GM19324 (cell line): ENCODE measurements around the gene GSTA2.
"Not testable (repeated sequence)": the region's sequence is repeated elsewhere in the genome, so short reads cannot be mapped to it uniquely, and the experiment has no call there.

Experiments
- ATAC-seq: cut with Tn5 transposase; IDR thresholded peaks from one replicate; pipeline ENCODE4 v1.9.1; 2021; ENCODE audit warnings: mild to moderate bottlenecking, moderate library complexity; ENCODE audit not compliant: unreplicated experiment, low FRiP score

The GSTA2 gene

DNA sequence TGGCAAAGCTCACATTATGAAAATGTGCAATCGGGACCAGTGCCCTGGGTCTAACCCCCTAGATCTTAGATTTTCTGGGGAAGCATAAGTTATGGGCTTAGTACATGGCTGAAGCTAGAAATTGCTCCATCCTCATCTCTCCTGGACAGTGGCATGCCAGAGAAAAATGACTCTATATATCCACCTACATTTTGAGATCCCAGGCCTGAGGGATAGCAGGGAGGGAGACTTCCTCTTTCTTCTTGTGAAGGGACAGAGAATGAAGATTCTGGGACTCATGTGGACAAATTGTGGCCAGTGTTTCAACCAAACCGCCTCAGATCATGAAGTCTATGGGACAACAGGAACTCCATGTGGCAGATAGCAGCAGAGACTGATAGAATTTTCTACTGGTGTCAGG is 35.4 kb downstream of the GSTA2 start:
- no peak for ATAC-seq

DNA sequence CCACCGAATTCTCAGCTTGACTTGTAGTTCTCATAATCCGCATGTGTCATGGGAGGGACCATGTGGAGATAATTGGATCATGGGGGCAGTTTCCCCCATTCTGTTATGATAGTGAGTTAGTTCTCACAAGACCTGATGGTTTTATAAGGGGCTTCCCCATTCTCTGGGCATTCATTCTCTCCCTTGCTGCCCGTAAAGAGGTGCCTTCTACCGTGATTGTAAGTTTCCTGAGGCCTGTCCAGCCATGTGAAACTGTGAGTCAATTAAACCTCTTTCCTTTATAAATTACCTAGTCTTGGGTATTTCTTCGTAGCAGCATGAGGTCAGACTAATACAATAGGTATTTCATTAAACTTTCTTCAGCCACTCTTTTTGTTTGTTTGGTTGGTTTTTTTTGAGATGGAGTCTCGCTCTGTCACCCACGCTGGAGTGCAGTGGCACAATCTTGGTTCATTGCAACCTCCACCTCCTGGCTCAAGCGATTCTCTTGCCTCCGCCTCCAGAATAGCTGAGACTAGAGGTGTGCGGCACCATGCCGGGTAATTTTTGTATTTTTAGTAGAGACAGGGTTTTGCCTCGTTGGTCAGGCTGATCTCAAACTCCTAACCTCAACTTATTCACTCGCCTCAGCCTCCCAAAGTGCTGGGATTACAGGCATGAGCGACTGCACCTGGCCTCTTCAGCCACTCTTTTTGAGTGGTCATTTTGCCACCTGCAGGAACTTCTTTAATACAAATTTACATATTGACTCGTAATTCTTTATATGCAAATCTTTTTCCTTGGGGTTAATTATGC is 36.3 kb downstream of the GSTA2 start:
- ATAC-seq = no peak

DNA sequence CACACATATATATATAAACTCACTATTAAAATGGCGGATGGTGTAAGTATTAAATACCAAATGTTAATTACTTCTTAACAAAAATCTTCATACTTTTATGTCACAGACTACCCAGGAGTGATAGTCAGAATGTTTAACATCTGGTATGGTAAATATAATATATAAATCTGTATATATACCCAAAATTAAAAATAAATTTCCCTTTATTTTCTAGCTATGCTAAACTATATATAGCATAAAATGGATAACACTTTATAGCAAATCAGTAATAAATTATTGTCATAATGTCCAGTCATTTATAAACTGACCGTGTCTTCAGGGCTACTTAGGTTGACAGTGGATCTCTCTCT is 37.1 kb downstream of the GSTA2 start:
- ATAC-seq = no peak

DNA sequence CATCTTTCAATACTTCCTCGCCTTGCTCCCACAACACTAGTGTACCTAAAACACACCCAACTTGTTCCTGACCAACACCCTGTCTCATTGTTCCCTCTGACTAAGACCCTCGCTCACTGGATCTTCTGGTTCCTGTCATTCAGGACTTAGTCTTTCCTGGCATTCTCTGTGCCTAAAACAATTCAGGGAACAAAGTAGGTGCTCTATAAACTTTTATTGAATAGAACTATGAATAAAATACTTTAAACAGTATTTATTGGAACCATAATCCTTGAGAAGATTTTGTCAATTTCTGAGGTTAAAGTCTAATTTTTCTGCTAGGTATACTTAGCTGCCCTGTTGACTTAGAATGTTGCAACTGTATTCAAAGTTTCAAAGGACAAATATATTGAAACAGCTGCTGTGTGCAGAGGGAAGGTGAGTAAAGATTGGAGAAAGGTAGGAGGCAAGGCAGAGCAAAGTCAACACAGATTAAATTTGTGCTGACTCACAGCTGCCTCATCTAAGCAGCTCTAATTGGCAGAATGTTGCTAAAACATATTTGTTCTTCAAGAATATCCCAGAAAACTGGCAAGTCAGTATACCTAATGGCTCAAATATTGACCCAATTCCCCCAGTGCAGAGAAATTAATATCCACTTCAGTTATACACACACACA is 37.6 kb downstream of the GSTA2 start:
- ATAC-seq = no peak

DNA sequence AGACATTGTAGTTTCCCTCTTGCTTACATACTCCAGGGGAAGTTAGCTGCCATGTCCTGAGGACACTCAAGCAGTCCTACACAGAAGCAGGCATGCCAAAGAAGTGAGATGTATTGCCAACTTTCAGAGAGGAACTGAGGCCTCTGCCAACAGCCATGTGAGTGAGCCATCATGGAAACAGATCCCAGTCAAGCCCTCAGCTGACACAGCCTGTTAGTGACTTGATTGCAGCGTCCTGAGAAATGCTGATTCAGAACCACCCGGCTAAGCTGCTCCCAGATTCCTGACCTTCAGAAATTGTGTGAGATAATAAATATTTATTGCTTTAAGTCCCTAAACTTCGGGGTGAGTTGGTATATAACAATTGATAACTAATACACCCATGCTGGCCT is 38.1 kb downstream of the GSTA2 start:
- no peak for ATAC-seq

DNA sequence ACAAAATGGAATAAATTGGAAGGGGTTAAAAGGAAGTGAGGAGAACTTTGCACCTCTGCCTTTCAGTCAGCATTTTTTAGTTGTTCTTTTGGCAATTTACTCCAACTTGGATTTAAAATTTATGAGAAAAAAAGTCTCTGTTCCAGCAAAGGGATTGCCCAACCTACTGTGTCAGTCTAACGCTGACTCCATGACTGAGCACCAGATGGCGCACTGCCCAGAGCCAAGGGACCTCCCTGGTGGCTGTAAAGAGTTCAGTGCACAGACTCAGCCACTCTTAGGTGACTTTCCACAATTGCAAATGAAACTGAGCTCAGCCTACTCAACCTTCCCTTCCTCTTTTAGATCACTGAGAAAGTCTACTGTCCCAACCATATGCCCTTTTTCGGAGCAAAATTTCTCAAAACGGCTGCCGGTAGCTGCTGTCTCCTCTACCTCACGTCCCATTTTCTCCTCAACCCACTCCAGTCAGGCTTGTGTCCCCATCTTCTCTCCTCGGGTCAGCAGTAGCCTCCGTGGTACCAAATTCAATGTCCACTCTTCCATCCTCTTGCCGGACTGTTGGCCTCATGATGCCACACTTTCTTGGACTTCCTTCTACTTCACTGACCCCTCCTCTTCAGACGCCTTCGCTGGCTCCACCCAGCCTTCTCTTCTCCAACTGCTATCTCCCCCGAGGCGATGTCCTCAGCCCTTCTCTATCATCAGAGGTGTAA is 38.7 kb downstream of the GSTA2 start:
- ATAC-seq = peak; percentile 94

DNA sequence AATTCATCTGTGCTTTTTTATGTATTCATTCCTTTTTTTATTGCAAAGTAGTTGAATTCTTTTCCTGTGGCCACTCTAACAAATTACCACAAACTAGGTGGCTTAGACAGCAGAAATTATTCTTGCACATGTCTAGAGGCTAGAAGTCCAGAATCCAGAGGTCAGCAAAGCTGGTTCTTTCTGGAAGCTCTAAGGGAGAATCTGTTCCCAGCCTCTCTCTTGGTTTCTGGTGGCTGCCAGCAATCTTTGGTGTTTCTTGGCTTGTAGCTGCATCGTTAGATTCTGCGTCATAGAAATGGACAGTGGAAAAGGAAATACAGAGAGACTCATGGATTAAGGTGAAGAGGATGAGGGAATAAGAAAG is 39.3 kb downstream of the GSTA2 start:
- no peak for ATAC-seq

DNA sequence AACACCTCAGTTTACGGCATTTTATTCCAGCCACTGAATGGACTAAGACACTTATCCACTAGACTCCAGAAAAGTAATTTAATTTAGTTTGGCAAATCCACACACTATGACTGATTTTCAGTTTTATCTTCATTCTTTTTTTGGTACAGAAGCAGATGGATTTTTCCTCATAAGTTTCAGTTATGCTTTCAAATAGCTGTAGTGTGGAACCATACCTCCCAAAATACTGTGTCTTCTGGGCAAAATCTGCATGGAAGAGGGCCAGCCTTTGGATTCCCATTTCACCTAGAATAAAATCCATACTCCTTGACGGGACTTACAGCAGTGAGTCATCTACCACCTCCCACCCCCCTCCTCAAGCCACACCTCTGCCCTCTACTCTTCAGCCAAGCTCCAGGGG is 43.0 kb downstream of the GSTA2 start:
- no peak for ATAC-seq

DNA sequence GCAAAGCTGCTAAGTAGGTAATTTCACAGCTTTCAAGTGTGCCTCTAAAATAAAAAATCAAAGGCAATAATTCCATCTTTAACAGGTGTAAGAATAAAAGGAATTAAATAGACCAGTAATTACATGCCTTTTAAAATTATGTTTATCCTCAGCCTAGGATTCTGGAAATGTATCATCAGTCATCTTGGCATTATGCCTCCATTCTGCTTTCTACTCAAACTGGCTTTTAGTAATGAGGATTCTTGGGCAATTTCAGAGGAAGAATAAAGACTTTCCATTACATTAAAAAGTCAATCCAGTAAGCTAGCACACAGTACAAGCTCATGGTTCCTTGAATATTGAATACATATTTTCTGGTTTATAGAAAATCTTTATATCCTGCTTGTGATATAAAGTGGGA is 44.7 kb downstream of the GSTA2 start:
- no peak for ATAC-seq

DNA sequence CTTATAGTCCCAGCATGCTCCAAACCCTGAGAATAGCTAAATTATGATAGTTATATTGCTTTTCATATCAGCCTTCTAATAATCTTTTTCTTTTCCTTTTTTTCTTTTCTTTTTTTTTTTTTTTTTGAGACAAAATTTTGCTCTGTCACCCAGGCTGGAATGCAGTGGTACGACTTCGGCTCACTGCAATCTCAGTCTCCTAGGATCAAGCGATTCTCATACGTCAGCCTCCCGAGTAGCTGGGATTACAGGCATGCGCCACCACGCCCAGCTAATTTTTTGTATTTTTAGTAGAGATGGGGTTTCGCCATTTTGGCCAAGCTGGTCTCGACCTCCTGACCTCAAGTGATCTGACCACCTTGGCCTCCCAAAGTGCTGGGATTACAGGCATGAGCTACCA is 48.5 kb downstream of the GSTA2 start:
- ATAC-seq = not testable (repeated sequence)

DNA sequence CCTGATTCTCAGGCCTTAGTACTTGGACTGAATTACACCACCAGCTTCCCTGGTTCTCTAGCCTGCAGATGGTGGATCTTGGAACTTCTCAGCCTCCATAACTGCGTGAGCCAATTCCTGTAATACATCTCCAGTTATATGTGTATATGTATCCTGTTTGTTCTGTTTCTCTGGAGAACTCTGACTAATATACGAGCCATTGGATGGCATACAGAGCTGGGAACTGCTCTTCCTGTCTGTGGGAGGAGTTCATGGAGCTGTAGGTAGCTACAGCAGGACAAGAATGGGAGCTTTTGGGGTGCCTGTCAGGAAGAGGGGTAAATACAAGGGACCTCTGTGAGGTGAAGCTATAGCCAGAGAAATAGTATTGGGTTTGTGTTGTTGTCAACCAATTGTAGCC is 51.1 kb downstream of the GSTA2 start:
- ATAC-seq = no peak

DNA sequence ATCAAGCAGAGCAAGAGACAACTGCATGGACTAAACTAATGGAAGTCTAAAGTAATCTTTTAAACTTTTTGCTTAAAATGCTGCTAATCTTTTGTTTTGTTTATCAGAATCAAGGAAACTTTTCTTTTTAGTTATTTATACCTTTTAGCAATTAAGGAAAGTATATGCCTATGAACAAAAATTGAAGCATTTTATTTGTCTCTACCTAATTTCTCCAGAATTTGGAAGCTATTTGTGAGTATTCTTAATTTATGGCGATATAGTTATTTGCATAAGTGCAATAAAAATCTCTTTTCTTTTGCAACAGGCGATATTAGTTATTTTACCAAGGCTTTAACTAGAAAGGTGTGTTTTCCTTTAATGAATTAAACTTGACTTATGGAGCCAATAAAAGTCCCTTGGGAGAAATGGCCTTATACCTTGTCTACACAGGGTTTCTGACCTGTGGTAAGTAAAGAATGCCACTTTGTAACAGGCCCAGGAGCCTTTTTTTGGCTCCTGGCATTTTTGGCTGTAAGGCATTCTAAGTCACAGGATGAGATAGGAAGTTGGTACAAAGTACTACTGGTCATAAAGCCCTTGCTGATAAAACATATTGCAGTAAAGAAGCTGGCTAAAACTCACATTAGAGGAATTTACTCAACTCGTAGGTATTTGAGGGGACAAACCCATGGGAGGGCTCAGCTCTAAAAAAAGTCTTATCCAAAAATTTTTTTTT is 55.2 kb downstream of the GSTA2 start:
- ATAC-seq = no peak

DNA sequence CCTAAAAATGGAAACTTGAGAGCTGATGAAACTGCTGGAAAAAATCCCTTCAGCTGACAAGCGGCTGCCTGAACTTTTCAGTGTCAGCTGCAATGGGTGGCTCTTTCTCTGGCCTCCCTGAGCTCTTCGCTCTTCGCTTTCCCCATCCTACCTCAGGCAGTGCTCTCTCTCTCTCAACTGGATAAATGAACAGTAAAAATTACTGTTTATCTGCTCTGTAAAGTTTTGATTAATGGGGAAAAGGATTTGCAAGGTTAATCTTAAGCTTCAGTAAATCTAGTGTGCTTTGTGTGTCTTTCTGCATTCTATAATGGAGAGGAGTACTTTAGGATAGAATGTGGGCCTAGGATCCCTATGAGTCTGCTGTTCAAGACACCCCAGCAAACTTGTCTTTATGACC is 57.3 kb downstream of the GSTA2 start:
- ATAC-seq = no peak

DNA sequence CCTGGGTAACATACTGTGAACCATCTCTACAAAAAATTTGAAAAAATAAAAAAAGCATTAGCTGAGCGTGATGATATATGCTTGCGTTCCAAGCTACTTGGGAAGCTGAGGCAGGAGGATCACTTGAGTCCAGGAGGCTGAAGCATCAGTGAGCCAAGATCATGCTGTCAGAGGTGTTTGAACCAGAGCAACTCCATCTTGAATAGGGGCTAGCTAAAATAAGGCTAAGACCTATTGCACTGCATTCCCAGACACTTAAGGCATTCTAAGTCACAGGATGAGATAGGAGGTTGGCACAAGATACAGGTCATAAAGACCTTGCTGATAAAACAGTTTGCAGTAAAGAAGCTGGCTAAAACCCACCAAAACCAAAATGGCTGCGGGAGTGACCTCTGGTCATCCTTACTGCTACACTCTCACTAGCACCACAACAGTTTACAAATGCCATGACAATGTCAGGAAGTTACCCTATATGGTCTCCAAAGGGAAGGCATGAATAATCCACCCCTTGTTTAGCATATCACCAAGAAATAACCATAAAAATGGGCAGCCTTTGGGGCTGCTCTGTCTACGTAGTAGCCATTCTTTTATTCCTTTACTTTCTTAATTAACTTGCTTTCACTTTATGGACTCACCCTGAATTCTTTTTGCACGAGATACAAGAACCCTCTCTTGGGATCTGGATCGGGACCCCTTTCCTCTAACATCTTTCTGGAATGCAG is 58.3 kb downstream of the GSTA2 start:
- not testable (repeated sequence) for ATAC-seq

DNA sequence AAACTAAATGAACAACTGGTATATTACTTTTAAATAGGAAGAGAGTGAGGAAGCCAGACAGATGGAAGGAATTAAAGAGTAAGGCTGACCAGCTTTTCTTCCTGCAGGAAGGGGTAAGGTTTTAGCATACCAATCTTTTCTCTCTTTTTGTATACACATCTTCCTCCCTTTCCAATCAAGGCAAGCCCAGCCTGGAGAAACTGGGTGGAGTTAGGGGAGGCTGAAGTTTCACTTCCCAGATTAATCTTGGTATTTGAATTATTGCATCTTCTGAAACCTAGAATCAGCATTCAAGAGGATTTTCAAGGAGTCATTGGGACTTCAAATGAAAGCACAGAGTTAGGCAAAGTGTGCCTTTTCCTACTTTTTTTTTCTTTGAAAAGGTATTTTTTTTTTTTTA is 59.2 kb downstream of the GSTA2 start:
- ATAC-seq = no peak
